OCI-LY3 (cell line): ENCODE measurements around the gene BIRC5.

Experiments
- CTCF ChIP-seq: fragments of 200-600, 300-600 bp; sonication (generic); IDR thresholded peaks from 2 replicates; pipeline ENCODE4 v1.5.1; 2014; ENCODE audit warnings: antibody characterized with exemption, low read length, low read depth
- EZH2phosphoT487 ChIP-seq: fragments of 200-600 bp; shearing (Covaris generic); IDR thresholded peaks from 2 replicates; pipeline ENCODE4 v1.6.1; 2018; ENCODE audit warnings: antibody characterized with exemption, mixed run types, low read depth

GRCh38 chr17:78208486-78208885 lies 5.6 kb upstream of the BIRC5 start:
- TF ChIP-seq EZH2phosphoT487 (no peak), CTCF (no peak)
